H1 (cell line): ENCODE results near the gene SAG. TPM values are rescaled to one million over a fixed set of nuclear protein-coding genes. Genes with fewer than 3 reads are reported as not detected.

ENCODE experiments used
- CTCF ChIA-PET: fragments of 300-600 bp; sonication (Branson Sonifier 250); formaldehyde crosslinking; loops from one replicate; lab custom pipeline; 2021; ENCODE audit not compliant: partially characterized antibody; lab: Charles Lee
- POLR2A ChIA-PET: fragments of 300-600 bp; sonication (Branson Sonifier 250); formaldehyde crosslinking; loops from one replicate; lab custom pipeline; 2021; ENCODE audit warnings: inconsistent platforms; ENCODE audit not compliant: partially characterized antibody; lab: Charles Lee
- DNase-seq, 2 experiments: peaks; one replicate each; pipeline versions ENCODE4 v3.0.0 to v3.0.0-alpha.2; 2010 to 2022; ENCODE audit warnings: low spot score in 2 of 2, low read depth in 1 of 2, mixed read lengths in 1 of 2
- FAIRE-seq: peaks from 2 replicates; lab custom pipeline; 2011; peaks lifted over from hg19 to GRCh38; lab: Jason Lieb, UNC
- H2AFZ ChIP-seq: 2 replicates; pipeline ENCODE4 v1.8.1; 2012; ENCODE audit warnings: low read length, inconsistent platforms
- H2AK5ac ChIP-seq: 2 replicates; pipeline ENCODE4 v1.6.1; 2013; ENCODE audit warnings: low read depth, low read length
- H2BK120ac ChIP-seq: replicated peaks from 2 replicates; pipeline ENCODE3; 2013; ENCODE audit warnings: low read depth, low read length, inconsistent platforms
- H2BK12ac ChIP-seq: 2 replicates; pipeline ENCODE4 v1.6.1; 2013; ENCODE audit warnings: low read depth, low read length
- H2BK15ac ChIP-seq: 2 replicates; pipeline ENCODE4 v1.6.1; 2013; ENCODE audit warnings: low read length
- H2BK20ac ChIP-seq: 2 replicates; pipeline ENCODE4 v1.6.1; 2013; ENCODE audit warnings: low read length
- H2BK5ac ChIP-seq: 2 replicates; pipeline ENCODE4 v1.6.1; 2013; ENCODE audit warnings: low read depth, low read length
- H3K14ac ChIP-seq: 2 replicates; pipeline ENCODE4 v1.6.1; 2013; ENCODE audit warnings: inconsistent platforms; ENCODE audit not compliant: insufficient read length
- H3K18ac ChIP-seq: 2 replicates; pipeline ENCODE4 v1.6.1; 2013; ENCODE audit warnings: low read length; ENCODE audit errors: extremely low read depth
- H3K23ac ChIP-seq: 2 replicates; pipeline ENCODE4 v1.6.1; 2013; ENCODE audit warnings: inconsistent platforms; ENCODE audit not compliant: insufficient read length
- H3K23me2 ChIP-seq: 2 replicates; pipeline ENCODE4 v1.6.1; 2013; ENCODE audit warnings: low read depth, low read length
- H3K27ac ChIP-seq: 2 replicates; pipeline ENCODE4 v1.6.1; 2011; ENCODE audit warnings: low read depth, low read length, inconsistent platforms
- H3K27me3 ChIP-seq, 4 experiments: replicated peaks in 1 of 4; 1 replicate in 1 of 4; 2 replicates in 3 of 4; pipeline versions ENCODE4 v1.6.1 to v1.8.1; 2011 to 2013; ENCODE audit warnings: low read length in 3 of 4, mild to moderate bottlenecking in 3 of 4, inconsistent platforms in 2 of 4, mixed read lengths in 2 of 4, moderate library complexity in 1 of 4; ENCODE audit not compliant: control insufficient read depth in 3 of 4, insufficient read depth in 3 of 4; ENCODE audit errors: extremely low read depth in 1 of 4
- H3K36me3 ChIP-seq, 4 experiments: 2 replicates each; pipeline versions ENCODE4 v1.6.1 to v1.8.1; 2011 to 2013; ENCODE audit warnings: mild to moderate bottlenecking in 4 of 4, low read length in 3 of 4, moderate library complexity in 2 of 4, control low read depth in 1 of 4, inconsistent platforms in 1 of 4; ENCODE audit not compliant: insufficient read depth in 4 of 4, control insufficient read depth in 2 of 4
- H3K4ac ChIP-seq: replicated peaks from 2 replicates; pipeline ENCODE3; 2013; ENCODE audit warnings: low read length, low read depth, mixed read lengths, inconsistent platforms; ENCODE audit not compliant: insufficient read length
- H3K4me1 ChIP-seq, 4 experiments: replicated peaks in 1 of 4; 1 replicate in 1 of 4; 2 replicates in 3 of 4; pipeline versions ENCODE4 v1.6.1 to v1.8.1; 2011 to 2013; ENCODE audit warnings: low read length in 3 of 4, inconsistent platforms in 2 of 4, mixed read lengths in 1 of 4; ENCODE audit not compliant: insufficient read depth in 4 of 4, control insufficient read depth in 3 of 4
- H3K4me2 ChIP-seq, 2 experiments: 2 replicates each; pipeline versions ENCODE4 v1.6.1 to v1.8.1; 2011 to 2013; ENCODE audit warnings: low read depth in 2 of 2, low read length in 2 of 2, control low read depth in 1 of 2, inconsistent platforms in 1 of 2, mild to moderate bottlenecking in 1 of 2; ENCODE audit not compliant: insufficient read depth in 1 of 2
- H3K4me3 ChIP-seq, 4 experiments: fragments of 200-600, 300-600 bp in 1 of 4; sonication (generic), shearing (Covaris generic), sonication (Bioruptor Twin) in 1 of 4; 2 replicates each; pipeline versions ENCODE4 v1.5.1 to v1.8.1; 2011 to 2016; ENCODE audit warnings: low read length in 4 of 4, low read depth in 3 of 4, control low read depth in 2 of 4, inconsistent platforms in 2 of 4, mild to moderate bottlenecking in 2 of 4, mixed read lengths in 1 of 4, moderate library complexity in 1 of 4; ENCODE audit not compliant: insufficient read depth in 2 of 4; ENCODE audit errors: extremely low read depth in 1 of 4
- H3K56ac ChIP-seq: replicated peaks from 2 replicates; pipeline ENCODE3; 2013; ENCODE audit warnings: low read depth, mild to moderate bottlenecking, mixed read lengths, low read length, inconsistent platforms; ENCODE audit not compliant: insufficient read length
- H3K79me1 ChIP-seq: 2 replicates; pipeline ENCODE4 v1.6.1; 2013; ENCODE audit warnings: low read depth, low read length, control low read depth
- H3K79me2 ChIP-seq, 2 experiments: 2 replicates each; pipeline versions ENCODE4 v1.6.1 to v1.8.1; 2012 to 2013; ENCODE audit warnings: low read length in 2 of 2, mild to moderate bottlenecking in 2 of 2, inconsistent platforms in 1 of 2; ENCODE audit not compliant: insufficient read depth in 2 of 2, control insufficient read depth in 1 of 2
- H3K9ac ChIP-seq, 4 experiments: replicated peaks in 1 of 4; 1 replicate in 1 of 4; 2 replicates in 3 of 4; pipeline versions ENCODE4 v1.6.1 to v1.8.1; 2011 to 2013; ENCODE audit warnings: low read depth in 3 of 4, low read length in 3 of 4, control low read depth in 2 of 4, mild to moderate bottlenecking in 2 of 4, moderate library complexity in 2 of 4, inconsistent platforms in 1 of 4; ENCODE audit errors: extremely low read depth in 1 of 4
- H3K9me3 ChIP-seq, 2 experiments: 2 replicates each; pipeline versions ENCODE4 v1.6.1 to v1.8.1; 2012 to 2013; ENCODE audit warnings: mild to moderate bottlenecking in 2 of 2, moderate library complexity in 2 of 2, control low read depth in 1 of 2, inconsistent platforms in 1 of 2, low read depth in 1 of 2, low read length in 1 of 2, mixed read lengths in 1 of 2; ENCODE audit not compliant: insufficient read depth in 2 of 2
- H4K20me1 ChIP-seq, 2 experiments: replicated peaks in 1 of 2; 2 replicates each; pipeline versions ENCODE3 to v1.8.1; 2011 to 2013; ENCODE audit warnings: inconsistent platforms in 2 of 2, low read length in 2 of 2, mild to moderate bottlenecking in 1 of 2; ENCODE audit not compliant: insufficient read depth in 2 of 2, control insufficient read depth in 1 of 2
- H4K5ac ChIP-seq: 2 replicates; pipeline ENCODE4 v1.6.1; 2013; ENCODE audit warnings: low read length, low read depth, mixed read lengths, inconsistent platforms; ENCODE audit not compliant: insufficient read length
- H4K8ac ChIP-seq: 2 replicates; pipeline ENCODE4 v1.8.0; 2013; ENCODE audit warnings: mild to moderate bottlenecking, moderate library complexity, low read length, inconsistent platforms; ENCODE audit not compliant: insufficient read depth; ENCODE audit errors: extremely low read depth
- H4K91ac ChIP-seq: replicated peaks from 2 replicates; pipeline ENCODE3; 2013; ENCODE audit warnings: low read length, mixed read lengths, inconsistent platforms; ENCODE audit not compliant: insufficient read length
- BACH1 ChIP-seq: IDR thresholded peaks from 2 replicates; pipeline ENCODE4 v1.6.1; 2012; ENCODE audit warnings: low read length, improper control_type of control experiment
- CREB1 ChIP-seq: IDR thresholded peaks from 2 replicates; pipeline ENCODE4 v1.6.1; 2012; ENCODE audit warnings: inconsistent platforms
- EGR1 ChIP-seq: IDR thresholded peaks from 2 replicates; pipeline ENCODE4 v1.6.1; 2011; ENCODE audit warnings: low read depth, low read length, borderline replicate concordance
- FOSL1 ChIP-seq: IDR thresholded peaks from 2 replicates; pipeline ENCODE4 v1.6.1; 2011; ENCODE audit warnings: mild to moderate bottlenecking, low read depth, low read length, moderate library complexity; ENCODE audit not compliant: insufficient read depth
- GTF2F1 ChIP-seq: IDR thresholded peaks from 2 replicates; pipeline ENCODE4 v1.6.1; 2012; ENCODE audit warnings: low read depth, low read length, improper control_type of control experiment, borderline replicate concordance
- HDAC6 ChIP-seq: IDR thresholded peaks from one replicate; pipeline ENCODE4 v1.7.1; 2012; ENCODE audit warnings: low read depth, mild to moderate bottlenecking, inconsistent platforms, low read length, moderate library complexity
- POU5F1 ChIP-seq: IDR thresholded peaks from 2 replicates; pipeline ENCODE4 v1.6.1; 2011; ENCODE audit warnings: low read depth, mild to moderate bottlenecking, low read length, moderate library complexity
- RAD21 ChIP-seq, 2 experiments: IDR thresholded peaks in 1 of 2; conservative IDR thresholded peaks in 1 of 2; 2 replicates each; pipeline ENCODE4 v1.6.1; 2011; ENCODE audit warnings: low read depth in 2 of 2, low read length in 2 of 2, improper control_type of control experiment in 1 of 2, inconsistent platforms in 1 of 2, mild to moderate bottlenecking in 1 of 2, moderate library complexity in 1 of 2
- USF2 ChIP-seq: IDR thresholded peaks from 2 replicates; pipeline ENCODE4 v1.6.1; 2011; ENCODE audit warnings: low read length, improper control_type of control experiment
- YY1 ChIP-seq: IDR thresholded peaks from 2 replicates; pipeline ENCODE4 v1.6.1; 2011; ENCODE audit warnings: low read depth, mild to moderate bottlenecking, low read length
- WGBS, 2 experiments: shearing (Covaris generic) in 1 of 2; methylation state at CpG; one replicate each; pipeline versions ENCODE4 v1.1.6 to v1.1.7; 2013 to 2015; ENCODE audit warnings: low lambda C conversion rate in 2 of 2, mixed read lengths in 2 of 2, inconsistent platforms in 1 of 2, low coverage in 1 of 2, missing lambda C conversion rate in 1 of 2; ENCODE audit not compliant: insufficient replicate concordance in 2 of 2, insufficient coverage in 1 of 2, insufficient read length in 1 of 2; ENCODE audit errors: extremely low coverage in 1 of 2, missing lambda C conversion rate in 1 of 2; 5-methylcytosine and 5-hydroxymethylcytosine counted together
- polyA plus RNA-seq, 7 experiments: library from polyadenylated mRNA; depleted of rRNA in 3 of 7; stranded (reverse) in 5 of 7; unstranded in 2 of 7; fragments of >200 nt in 5 of 7; fragments of 200-250 nt in 2 of 7; gene quantifications; 1 replicate in 5 of 7; 2 replicates in 1 of 7; 4 replicates in 1 of 7; pipeline versions ENCODE4 v1.2.1 to v1.2.3, GENCODE V29; 2011 to 2013; ENCODE audit warnings: missing spikeins in 2 of 7, mixed read lengths in 2 of 7
- total RNA-seq: library from RNA; stranded (reverse); fragmentation: NEBNext Ultra II Directional; extraction: Animal tissue kit (Norgen Biotek cat#: 25700); gene quantifications from 2 replicates; pipeline ENCODE4 v1.2.1, GENCODE V29; 2021
- TF ChIP-seq, protein P1 (sequence below): IDR thresholded peaks from 2 replicates; pipeline ENCODE4 v1.6.1; 2012; ENCODE audit warnings: low read length, inconsistent platforms

The SAG gene
- total and polyA plus RNA-seq, 2 of the 8 experiments (the other 6 are each of a cell fraction or from before 2014, with no cell fraction given) = not detected

- no peaks in the 10 kb centered on the region for H3K36me3 ChIP-seq
- H2BK120ac ChIP-seq = no peak overlapping the region
- POLR2A ChIA-PET = no interaction called here
- H3K56ac ChIP-seq = no peak overlapping the region
- H3K14ac ChIP-seq = no peak overlapping the region
- CTCF ChIA-PET = interaction anchor here (1.1 to 1.3 kb wide), 2 partner anchors 25 to 112 kb away, joined by 3 to 4 read pairs; no protein-coding TSS in a partner anchor
- H3K9ac ChIP-seq = no peak overlapping the region
- DNase-seq (no peak), FAIRE-seq (no peak)
- no peaks in the 10 kb centered on the region for H3K79me2 ChIP-seq
- H3K9me3 ChIP-seq = no peaks in the 10 kb centered on the region
- H3K27ac ChIP-seq = no peak overlapping the region
- H3K79me1 ChIP-seq = no peaks in the 10 kb centered on the region
- no peaks in the 10 kb centered on the region for H4K20me1 ChIP-seq
- no peak overlapping the region for H3K18ac ChIP-seq
- H2BK15ac ChIP-seq = no peak overlapping the region
- H3K27me3 ChIP-seq = peaks cover 8 to 77% (median 42%) of the 10 kb centered on the region in 4 experiments; a peak in 6 of 7 replicates
- no peak overlapping the region for H4K8ac ChIP-seq
- no peak overlapping the region for H3K23ac ChIP-seq
- peak overlapping the region; percentile 50; the same call in 1 of the 2 replicates for H2BK12ac ChIP-seq
- H4K91ac ChIP-seq = no peak overlapping the region
- H3K4me3 ChIP-seq = no peak overlapping the region
- H3K4me1 ChIP-seq = peaks cover 0 to 10% (median 3%) of the 10 kb centered on the region in 4 experiments; a peak in 2 of 7 replicates
- H2AFZ ChIP-seq = no peak overlapping the region
- H3K4ac ChIP-seq = no peak overlapping the region
- no peaks in the 10 kb centered on the region for H3K23me2 ChIP-seq
- 90% methylated on average over 15 of the region's 15 CpGs; no CpG with 5 or more reads in 1 of the 2 experiments for WGBS, 2 experiments
- H4K5ac ChIP-seq = no peak overlapping the region
- H2AK5ac ChIP-seq = peak overlapping the region; percentile 82; the same call in 1 of the 2 replicates
- H2BK20ac ChIP-seq = no peak overlapping the region
- H3K4me2 ChIP-seq = no peak overlapping the region
- no peak overlapping the region for H2BK5ac ChIP-seq
- TF ChIP-seq, protein P1, sequence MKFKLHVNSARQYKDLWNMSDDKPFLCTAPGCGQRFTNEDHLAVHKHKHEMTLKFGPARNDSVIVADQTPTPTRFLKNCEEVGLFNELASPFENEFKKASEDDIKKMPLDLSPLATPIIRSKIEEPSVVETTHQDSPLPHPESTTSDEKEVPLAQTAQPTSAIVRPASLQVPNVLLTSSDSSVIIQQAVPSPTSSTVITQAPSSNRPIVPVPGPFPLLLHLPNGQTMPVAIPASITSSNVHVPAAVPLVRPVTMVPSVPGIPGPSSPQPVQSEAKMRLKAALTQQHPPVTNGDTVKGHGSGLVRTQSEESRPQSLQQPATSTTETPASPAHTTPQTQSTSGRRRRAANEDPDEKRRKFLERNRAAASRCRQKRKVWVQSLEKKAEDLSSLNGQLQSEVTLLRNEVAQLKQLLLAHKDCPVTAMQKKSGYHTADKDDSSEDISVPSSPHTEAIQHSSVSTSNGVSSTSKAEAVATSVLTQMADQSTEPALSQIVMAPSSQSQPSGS = no peak
- TF ChIP-seq FOSL1 (no peak), HDAC6 (no peak), YY1 (no peak), CREB1 (no peak), GTF2F1 (no peak), BACH1 (no peak), USF2 (no peak), POU5F1 (no peak), RAD21 (IDR thresholded peaks at IDR 0.05 in 1 of 2, conservative IDR thresholded peaks at IDR 0.05 in 1 of 2; ENCODE audit: low read depth in 2 of 2, low read length in 2 of 2) (no peak), EGR1 (no peak)
These were observed 23.9 kb downstream of the SAG start for GRCh38 chr2:233331536-233331935.
